Measurements from ENCODE around the gene RFLNA. TPM values are rescaled to one million over a fixed set of nuclear protein-coding genes. Genes with fewer than 3 reads are reported as not detected.
"Not testable (repeated sequence)": the region's sequence is repeated elsewhere in the genome, so short reads cannot be mapped to it uniquely, and the experiment has no call there.

Gene RFLNA
- total RNA-seq, 4 donors from 2014 or later, result 3.9 to 13.7 TPM; not detected in 2

- no peak for TF ChIP-seq CTCF (IDR thresholded peaks at IDR 0.05)
- Histone ChIP-seq H3K9me3 (no peaks in the 10 kb centered on the region), H3K4me1 (peaks cover 0 to 13% of the 10 kb centered on the region in 2 donors), H3K27me3 (no peaks in the 10 kb centered on the region), H3K4me3 (no peak overlapping the region), H3K36me3 (no peaks in the 10 kb centered on the region), H3K27ac (no peak overlapping the region)
- intact Hi-C loops (cut with DNase I; ENCODE audit: low total_unique reads), result no loop called here
- no peak for DNase-seq
Measured at GRCh38 chr12:124299628-124300388, 4.9 kb downstream of the RFLNA start.

- H3K4me1 ChIP-seq; H3K9me3 ChIP-seq; H3K4me3 ChIP-seq; H3K27ac ChIP-seq; H3K27me3 ChIP-seq; DNase-seq; H3K36me3 ChIP-seq; intact Hi-C loops (cut with DNase I; ENCODE audit: low total_unique reads): not testable (repeated sequence)
Measured at GRCh38 chr12:124300657-124301056, 5.8 kb downstream of the RFLNA start.

GRCh38 chr12:124301084-124301654, 6.3 kb downstream of the RFLNA start:
- peaks cover 0 to 7% of the 10 kb centered on the region in 2 donors for H3K4me1 ChIP-seq
- DNase-seq, result no peak
- H3K27me3 ChIP-seq, result no peaks in the 10 kb centered on the region
- no peak overlapping the region for H3K4me3 ChIP-seq
- TF ChIP-seq POLR2A (IDR thresholded peaks at IDR 0.05) (no peak), CTCF (IDR thresholded peaks at IDR 0.05) (no peak)
- intact Hi-C loops (cut with DNase I; ENCODE audit: low total_unique reads), result no loop called here
- H3K36me3 ChIP-seq, result no peaks in the 10 kb centered on the region
- no peak overlapping the region for H3K27ac ChIP-seq
- H3K9me3 ChIP-seq, result no peaks in the 10 kb centered on the region

GRCh38 chr12:124302241-124302806, 7.4 kb downstream of the RFLNA start:
- no peak overlapping the region for H3K4me3 ChIP-seq
- intact Hi-C loops (cut with DNase I; ENCODE audit: low total_unique reads), result no loop called here
- no peaks in the 10 kb centered on the region for H3K4me1 ChIP-seq
- H3K27me3 ChIP-seq, result no peaks in the 10 kb centered on the region
- no peak for TF ChIP-seq CTCF (IDR thresholded peaks at IDR 0.05)
- no peak for TF ChIP-seq POLR2A (IDR thresholded peaks at IDR 0.05)
- no peak overlapping the region for H3K27ac ChIP-seq
- no peaks in the 10 kb centered on the region for H3K36me3 ChIP-seq
- no peaks in the 10 kb centered on the region for H3K9me3 ChIP-seq
- no peak for DNase-seq

GRCh38 chr12:124302807-124303578, 8.1 kb downstream of the RFLNA start:
- H3K36me3 ChIP-seq, result no peaks in the 10 kb centered on the region
- no peaks in the 10 kb centered on the region for H3K9me3 ChIP-seq
- H3K27ac ChIP-seq, result no peak overlapping the region
- TF ChIP-seq POLR2A (IDR thresholded peaks at IDR 0.05) (no peak), CTCF (IDR thresholded peaks at IDR 0.05) (no peak)
- DNase-seq, result no peak
- intact Hi-C loops (cut with DNase I; ENCODE audit: low total_unique reads), result no loop called here
- H3K27me3 ChIP-seq, result no peaks in the 10 kb centered on the region
- H3K4me1 ChIP-seq, result no peaks in the 10 kb centered on the region
- H3K4me3 ChIP-seq, result no peak overlapping the region

Measured in uterus (tissue), 4 donors.